Heart right ventricle (tissue), 16 donors: Measurements from ENCODE around the gene KRTAP26-1. TPM values are rescaled to one million over a fixed set of nuclear protein-coding genes. Genes with fewer than 3 reads are reported as not detected.

Source experiments
- ATAC-seq, 8 donors: fragments of 200-7000 bp; cut with Tn5 transposase; one replicate each; pipeline ENCODE4 v1.9.1; 2020; ENCODE audit warnings: mild to moderate bottlenecking in 8 of 8, moderate library complexity in 8 of 8, moderate number of reproducible peaks in 1 of 8
- DNase-seq, 2 donors: peaks; one replicate each; pipeline ENCODE4 v3.0.0-alpha.2; 2020
- H3K27ac ChIP-seq, 10 donors: fragments of 200-600 bp; sonication (generic) in 2 of 10; one replicate each; pipeline versions ENCODE4 v1.5.0 to v1.8.0; 2020 to 2022; ENCODE audit warnings: mild to moderate bottlenecking in 3 of 10
- H3K27me3 ChIP-seq, 7 donors: fragments of 200-600 bp; one replicate each; pipeline ENCODE4 v1.8.0; 2021 to 2022; ENCODE audit warnings: mild to moderate bottlenecking in 2 of 7
- H3K36me3 ChIP-seq, 9 donors: fragments of 200-600 bp; sonication (generic) in 1 of 9; one replicate each; pipeline versions ENCODE4 v1.5.0 to v1.8.0; 2020 to 2022; ENCODE audit warnings: mild to moderate bottlenecking in 2 of 9
- H3K4me1 ChIP-seq, 9 donors: fragments of 200-600 bp; sonication (generic) in 1 of 9; one replicate each; pipeline versions ENCODE4 v1.5.0 to v1.8.0; 2020 to 2022; ENCODE audit warnings: mild to moderate bottlenecking in 4 of 9
- H3K4me3 ChIP-seq, 10 donors: fragments of 200-600 bp; sonication (generic) in 2 of 10; one replicate each; pipeline versions ENCODE4 v1.5.0 to v1.8.0; 2020 to 2022; ENCODE audit warnings: mild to moderate bottlenecking in 7 of 10, moderate library complexity in 2 of 10
- H3K9me3 ChIP-seq, 11 donors: fragments of 200-600 bp in 10 of 11; sonication (generic) in 2 of 11; one replicate each; pipeline versions ENCODE4 v1.5.0 to v1.8.0; 2013 to 2022; ENCODE audit warnings: mild to moderate bottlenecking in 2 of 11, control low read depth in 1 of 11, moderate library complexity in 1 of 11
- WGBS, 2 donors: extraction: QIAGEN DNeasy Blood & Tissue Kit; methylation state at CpG; one replicate each; pipeline ENCODE4 v1.1.7; 2013; ENCODE audit warnings: inconsistent platforms in 1 of 2; 5-methylcytosine and 5-hydroxymethylcytosine counted together
- intact Hi-C, 10 donors: fragments of 100-400 bp; cut with DNase I; formaldehyde crosslinking; loops; one replicate each; pipeline versions ENCODE4 v1.11.1 to v1.14.2; 2022
- polyA plus RNA-seq, 2 donors: library from polyadenylated mRNA; stranded (reverse); fragments of 200-250 nt; gene quantifications; one replicate each; pipeline ENCODE4 v1.2.3, GENCODE V29; 2013
- total RNA-seq, 10 donors: library from RNA; stranded (reverse); fragmentation: NEBNext Ultra II Directional in 3 of 10; extraction: Animal tissue kit (Norgen Biotek cat#: 25700) in 3 of 10; gene quantifications; one replicate each; pipeline versions ENCODE4 v1.2.1 to v1.2.4, GENCODE V29; 2021 to 2023
- TF ChIP-seq, protein P1 (sequence below), 9 donors: fragments of 200-600 bp; sonication (generic) in 2 of 9; IDR thresholded peaks; one replicate each; pipeline versions ENCODE4 v1.5.0 to v1.8.0; 2021 to 2022; ENCODE audit warnings: antibody characterized with exemption in 9 of 9, mild to moderate bottlenecking in 5 of 9, moderate library complexity in 1 of 9
- donor health status: Arrhythmogenic right ventricular cardiomyopathy.
- donor health status: ischemic (EF 13 %, LVEDD 7.1; RV severe dilation, severe dysfunction).
- donor health status: healthy with polysubstance abuse.
- donor health status: DM: no; HTN: yes; CAD: no.
- donor health status: DM: no; HTN: no; CAD: no.
- donor health status: ischemic (EF 25% LVEDD 6.9; RV normal size, moderate dysfunction).
- donor health status: ischemic (EF 25% LVEDD 5.7; RV mildly dilated, moderate dysfunction).
- donor health status: healthy.
- donor health status: DM: yes; HTN: yes; CAD: no.
- donor health status: Ischemic cardiomyopathy.
- donor health status: ischemic (EF 35%, LVEDD 5.7; RV mildly dilated, moderate dysfunction).
- donor health status: nonischemic (EF 11% LVEDD 7.7; RV severe dilation, severe dysfunction).
- donor health status: DM: yes; HTN: yes; CAD: no.
- donor health status: PGD.
- donor health status: ischemic (EF 29% LVEDD 5.4; RV normal size, mild dysfunction).
- donor health status: nonischemic (EF 23%, LVEDD 6.1; RV moderate dilation, normal function).

Gene KRTAP26-1
- total and polyA plus RNA-seq, 12 donors = not detected

DNA sequence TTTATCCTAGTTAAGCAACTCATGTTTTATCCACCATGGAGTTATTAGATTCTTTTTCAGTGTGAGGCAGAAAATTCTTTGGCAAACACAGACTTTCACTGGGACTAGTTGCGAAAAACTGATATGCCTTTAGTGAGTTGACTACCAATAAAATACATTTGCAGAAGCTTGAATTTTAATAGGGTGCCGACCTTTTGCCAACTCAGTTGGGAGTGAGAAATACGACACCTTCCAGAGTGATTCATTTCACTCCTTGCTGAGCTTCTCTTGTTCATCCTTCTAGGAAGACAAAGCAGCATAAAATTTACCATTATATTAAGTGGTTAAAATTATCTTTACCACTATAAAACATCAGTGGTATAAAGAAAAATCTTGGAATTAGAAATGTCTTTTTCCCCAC lies 29.5 kb upstream of the KRTAP26-1 start:
- intact Hi-C loops = loop anchor here in 6 of 10 donors (10.0 kb wide), 2 partner anchors 85 to 735 kb away; partner anchors contain the start of gene KRTAP13-4 (in 1 of the 6)
- Histone ChIP-seq H3K4me3 (no peak overlapping the region), H3K27me3 (no peaks in the 10 kb centered on the region), H3K36me3 (no peaks in the 10 kb centered on the region), H3K27ac (no peak overlapping the region), H3K9me3 (peaks cover 0 to 12% (median 0%) of the 10 kb centered on the region in 11 donors), H3K4me1 (no peaks in the 10 kb centered on the region)
- TF ChIP-seq, protein P1, sequence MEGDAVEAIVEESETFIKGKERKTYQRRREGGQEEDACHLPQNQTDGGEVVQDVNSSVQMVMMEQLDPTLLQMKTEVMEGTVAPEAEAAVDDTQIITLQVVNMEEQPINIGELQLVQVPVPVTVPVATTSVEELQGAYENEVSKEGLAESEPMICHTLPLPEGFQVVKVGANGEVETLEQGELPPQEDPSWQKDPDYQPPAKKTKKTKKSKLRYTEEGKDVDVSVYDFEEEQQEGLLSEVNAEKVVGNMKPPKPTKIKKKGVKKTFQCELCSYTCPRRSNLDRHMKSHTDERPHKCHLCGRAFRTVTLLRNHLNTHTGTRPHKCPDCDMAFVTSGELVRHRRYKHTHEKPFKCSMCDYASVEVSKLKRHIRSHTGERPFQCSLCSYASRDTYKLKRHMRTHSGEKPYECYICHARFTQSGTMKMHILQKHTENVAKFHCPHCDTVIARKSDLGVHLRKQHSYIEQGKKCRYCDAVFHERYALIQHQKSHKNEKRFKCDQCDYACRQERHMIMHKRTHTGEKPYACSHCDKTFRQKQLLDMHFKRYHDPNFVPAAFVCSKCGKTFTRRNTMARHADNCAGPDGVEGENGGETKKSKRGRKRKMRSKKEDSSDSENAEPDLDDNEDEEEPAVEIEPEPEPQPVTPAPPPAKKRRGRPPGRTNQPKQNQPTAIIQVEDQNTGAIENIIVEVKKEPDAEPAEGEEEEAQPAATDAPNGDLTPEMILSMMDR (IDR thresholded peaks at IDR 0.05) = no peak
- 54 to 62% methylated on average over 3 of the region's 3 CpGs for WGBS, 2 donors
- no peak for ATAC-seq
- no peak for DNase-seq

DNA sequence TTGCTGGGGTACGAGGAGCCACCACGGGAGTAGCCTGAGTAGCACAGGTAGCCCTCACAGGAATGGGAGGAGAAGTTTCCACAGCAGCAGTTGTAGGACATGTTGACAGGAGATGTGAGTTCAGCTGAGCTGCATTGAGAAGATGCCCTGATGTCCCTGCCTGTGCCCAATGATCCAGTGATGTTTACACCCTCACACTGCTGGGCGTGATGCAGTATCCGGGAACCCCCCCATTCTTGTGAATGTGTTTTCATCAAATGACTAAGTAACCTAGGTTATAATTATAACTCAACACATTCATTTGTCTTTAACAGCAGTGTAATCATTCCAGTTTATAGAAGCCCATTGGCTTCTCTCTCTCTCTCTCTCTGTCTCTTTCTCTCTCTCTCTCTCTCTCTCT lies 28.4 kb upstream of the KRTAP26-1 start, which contains the start of gene KRTAP23-1:
Gene KRTAP23-1, minus strand, starts transcription at position 101 of the 400 bp plus-strand sequence. Its CDS starts 0 bp downstream, at position 101.
- intact Hi-C loops = loop anchor here in 6 of 10 donors (10.0 kb wide), 2 partner anchors 86 to 736 kb away; partner anchors contain the start of gene KRTAP13-4 (in 1 of the 6)
- H3K9me3 ChIP-seq = peaks cover 0 to 12% (median 0%) of the 10 kb centered on the region in 11 donors
- no peak within 1 kb of the TSS for H3K4me3 ChIP-seq
- ATAC-seq (no peak), DNase-seq (no peak)
- TF ChIP-seq, protein P1 (IDR thresholded peaks at IDR 0.05) = no peak
- no peaks in the 10 kb centered on the region for H3K4me1 ChIP-seq
- WGBS, 2 donors = 88 to 89% methylated on average over 4 of the region's 4 CpGs
- no peaks in the 10 kb centered on the region for H3K36me3 ChIP-seq
- no peaks in the 10 kb centered on the region for H3K27me3 ChIP-seq
- no peak within 1 kb of the TSS for H3K27ac ChIP-seq

DNA sequence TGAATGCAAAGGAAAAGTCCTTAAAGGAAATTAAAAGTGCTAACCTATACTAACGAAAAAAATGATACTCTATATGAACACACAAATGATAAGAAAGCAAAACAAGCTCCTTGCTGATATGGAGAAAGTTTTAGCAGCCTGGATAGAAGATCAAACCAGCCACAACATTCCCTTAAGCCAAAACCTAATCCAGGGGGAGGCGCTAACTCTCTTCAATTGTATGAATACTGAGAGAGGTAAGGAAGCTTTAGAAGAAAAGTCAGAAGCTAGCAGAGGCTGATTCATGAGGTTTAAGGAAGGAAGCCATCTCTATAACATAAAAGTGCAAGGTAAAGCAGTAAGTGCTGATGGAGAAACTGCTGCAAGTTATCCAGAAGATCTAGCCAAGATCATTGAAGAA lies 24.9 kb upstream of the KRTAP26-1 start:
- Histone ChIP-seq H3K4me3 (no peak overlapping the region), H3K27me3 (no peaks in the 10 kb centered on the region), H3K9me3 (peaks cover 0 to 12% (median 0%) of the 10 kb centered on the region in 11 donors), H3K27ac (no peak overlapping the region), H3K36me3 (no peaks in the 10 kb centered on the region), H3K4me1 (no peaks in the 10 kb centered on the region)
- ATAC-seq = no peak
- TF ChIP-seq, protein P1 (IDR thresholded peaks at IDR 0.05) = no peak
- 73 to 79% methylated on average over 2 of the region's 2 CpGs for WGBS, 2 donors
- intact Hi-C loops = loop anchor here in 6 of 10 donors (10.0 kb wide), 2 partner anchors 90 to 740 kb away; partner anchors contain the start of gene KRTAP13-4 (in 1 of the 6)
- no peak for DNase-seq

DNA sequence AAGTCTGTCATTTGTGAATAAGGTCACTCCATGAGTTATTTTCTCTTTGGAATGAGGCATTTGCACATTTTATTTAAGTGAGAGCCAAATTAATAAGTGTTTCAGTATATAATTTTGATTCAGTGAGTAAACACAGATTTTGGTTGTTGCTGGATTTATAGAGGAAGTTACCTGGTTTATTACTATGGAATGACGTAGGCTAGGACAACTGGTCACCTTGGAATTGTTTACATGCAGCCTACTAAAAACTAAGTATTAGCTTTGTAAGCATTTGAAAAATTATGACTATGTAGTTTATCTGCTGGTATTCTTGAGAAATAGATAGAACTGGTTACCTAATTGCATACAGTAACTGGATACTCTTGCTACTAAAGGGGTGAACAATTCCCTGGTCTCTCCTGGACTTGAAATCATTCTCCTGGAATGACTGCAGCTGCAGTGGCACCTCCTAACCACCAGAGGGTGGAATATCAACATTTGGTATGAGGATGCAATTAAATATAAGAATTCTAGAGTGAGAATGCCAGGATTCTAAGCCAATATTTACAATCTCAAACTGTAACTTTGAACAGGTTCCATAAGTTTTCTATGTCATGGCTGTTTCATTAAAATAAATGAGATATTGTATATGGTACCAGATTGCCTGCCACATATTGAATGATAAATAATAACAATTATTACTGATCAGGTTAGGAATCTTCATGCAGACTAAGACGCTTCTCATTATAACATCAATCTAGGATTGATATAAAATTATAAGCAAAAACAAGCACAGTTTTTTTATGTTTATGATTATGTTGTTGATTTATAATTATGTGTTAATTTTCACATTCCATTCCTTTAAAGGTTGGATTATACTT lies 20.8 kb upstream of the KRTAP26-1 start:
- Histone ChIP-seq H3K36me3 (no peaks in the 10 kb centered on the region), H3K4me1 (no peaks in the 10 kb centered on the region), H3K9me3 (peaks cover 0 to 12% (median 0%) of the 10 kb centered on the region in 11 donors), H3K27ac (no peak overlapping the region), H3K27me3 (no peaks in the 10 kb centered on the region), H3K4me3 (no peak overlapping the region)
- 88 to 93% methylated on average over 2 of the region's 2 CpGs for WGBS, 2 donors
- intact Hi-C loops = loop anchor here in 9 of 10 donors (5.0 to 10.0 kb wide), 3 partner anchors 94 to 746 kb away; partner anchors contain the start of gene KRTAP13-4 (in 1 of the 9)
- DNase-seq (peak in 1 of 2 donors; percentile 20), ATAC-seq (no peak)
- TF ChIP-seq, protein P1 (IDR thresholded peaks at IDR 0.05) = peak; percentile 58 to 86 (median 80)
